SK-N-SH (cell line): ENCODE results near the gene COL5A1.

Experiments
- FOXM1 ChIP-seq: IDR thresholded peaks from 2 replicates; pipeline ENCODE4 v1.4.0; 2012; ENCODE audit warnings: low read depth, mild to moderate bottlenecking
- NRF1 ChIP-seq: IDR thresholded peaks from 2 replicates; pipeline ENCODE4 v1.6.1; 2012; ENCODE audit warnings: low read depth, mild to moderate bottlenecking, low read length

- TF ChIP-seq NRF1 (no peak), FOXM1 (no peak)
These were observed 95.3 kb downstream of the COL5A1 start for GRCh38 chr9:134736791-134737497.
